ENCODE results near the gene KLHL22.

Gene KLHL22

DNA sequence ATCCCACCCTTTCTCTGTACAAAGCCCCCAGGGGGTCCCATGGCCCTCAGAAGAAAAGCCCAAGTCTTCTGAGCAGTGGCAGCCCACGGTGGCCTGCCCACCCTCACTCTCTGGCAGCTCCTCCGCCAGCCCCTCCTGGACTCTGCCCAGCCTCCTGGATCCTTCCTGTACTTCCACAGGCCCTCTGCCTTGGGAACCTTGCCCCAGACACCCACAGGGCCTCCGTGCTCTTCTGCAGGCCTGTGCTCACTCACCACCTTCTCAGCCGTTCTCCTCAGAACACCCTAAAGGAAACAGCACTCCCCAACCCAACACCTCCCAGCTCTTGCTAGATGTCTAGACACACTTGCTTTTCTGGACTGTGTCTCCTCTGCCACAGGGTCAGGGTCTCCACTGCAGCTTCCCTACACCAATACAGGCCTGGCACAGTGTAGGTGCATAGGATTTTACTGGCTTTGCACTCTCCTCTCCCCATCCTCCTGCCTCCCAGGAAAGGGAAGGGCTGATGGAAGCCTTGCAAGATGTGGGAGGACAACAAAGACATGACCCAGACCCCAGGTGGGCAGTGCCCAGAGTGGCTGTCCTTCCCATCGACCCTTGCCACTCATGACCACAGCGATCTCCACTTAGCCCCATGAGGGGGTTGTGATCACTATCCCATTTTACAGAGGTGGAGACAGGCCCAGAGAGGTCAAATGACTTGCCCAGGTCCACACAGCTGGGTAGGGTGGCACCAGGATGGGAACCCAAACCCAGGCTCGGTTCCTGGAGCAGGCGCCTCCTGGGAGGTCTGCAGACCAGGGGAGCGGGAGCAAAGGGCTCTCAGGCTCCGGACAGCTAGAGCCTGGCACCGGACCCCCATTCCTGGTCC, 59.9 kb downstream of the KLHL22 start:
- DNase-seq = no peak

DNA sequence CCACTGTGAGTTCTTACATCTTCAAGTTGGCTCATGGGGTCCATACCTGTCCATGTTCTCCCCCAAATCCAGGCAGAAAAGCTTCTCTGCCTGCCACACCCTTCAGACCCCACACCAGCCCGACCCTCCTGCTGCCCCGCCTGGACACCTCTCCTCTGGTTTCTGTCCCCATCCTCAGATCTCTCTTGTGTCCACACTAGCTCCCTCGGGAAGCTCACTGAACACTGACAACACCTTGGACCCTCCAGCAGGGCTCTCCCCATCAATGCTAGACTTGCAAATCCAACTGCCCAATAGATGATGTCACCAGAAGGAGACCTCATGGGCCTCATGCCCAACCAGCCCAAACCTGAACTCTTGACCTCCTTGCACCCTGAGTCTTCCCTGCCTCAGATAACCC, 60.8 kb downstream of the KLHL22 start:
- no peak for DNase-seq

DNA sequence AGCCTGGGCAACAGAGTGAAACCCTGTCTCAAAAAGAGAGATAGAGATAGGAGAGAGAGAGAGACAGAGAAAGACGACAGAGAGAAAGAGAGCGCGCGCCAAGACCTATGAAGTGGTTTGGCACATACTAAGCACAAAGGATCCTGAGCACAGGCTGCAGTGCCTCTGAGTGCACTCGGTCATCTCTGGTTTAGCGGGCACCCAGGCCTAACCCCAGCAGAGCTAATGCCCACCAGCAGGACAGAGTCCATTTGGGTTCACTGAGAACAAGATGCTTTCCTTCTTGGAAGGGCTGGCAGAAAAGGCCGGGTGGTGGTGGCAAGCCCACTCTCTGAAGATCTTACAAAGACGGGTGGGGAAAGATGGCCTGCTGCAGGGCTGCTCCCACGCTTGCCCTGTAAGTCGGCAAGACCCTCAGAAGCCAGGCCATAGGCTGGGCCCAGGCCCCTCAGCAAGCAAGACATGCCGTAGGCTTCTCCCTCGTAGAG, 61.3 kb downstream of the KLHL22 start:
- no peak for DNase-seq

DNA sequence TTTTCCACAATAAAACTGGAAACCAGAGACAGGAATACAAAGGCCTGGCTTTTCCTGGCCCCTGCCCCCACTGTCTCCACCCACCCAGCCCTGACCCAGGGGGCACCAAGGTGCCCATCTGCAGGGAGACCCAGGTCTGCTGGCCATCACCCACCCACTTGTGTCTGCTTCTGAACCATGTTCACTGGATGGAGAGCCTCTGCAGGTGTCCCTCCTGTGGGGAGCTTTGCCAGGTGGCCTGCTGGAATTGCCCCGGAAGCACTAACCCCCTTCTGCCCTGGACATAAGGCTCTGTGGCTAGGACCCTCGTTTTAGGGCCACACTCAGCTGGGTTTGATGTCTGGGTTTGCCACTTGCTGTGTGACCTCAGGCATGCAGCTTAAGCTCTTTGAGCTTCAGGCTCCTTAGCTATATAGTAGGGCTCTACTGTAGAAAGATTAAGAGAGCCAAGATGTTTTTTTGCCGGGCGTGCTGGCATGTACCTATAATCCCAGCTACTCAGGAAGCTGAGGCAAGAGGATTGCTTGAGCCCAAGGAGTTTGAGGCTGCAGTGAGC, 61.8 kb downstream of the KLHL22 start:
- DNase-seq = no peak

DNA sequence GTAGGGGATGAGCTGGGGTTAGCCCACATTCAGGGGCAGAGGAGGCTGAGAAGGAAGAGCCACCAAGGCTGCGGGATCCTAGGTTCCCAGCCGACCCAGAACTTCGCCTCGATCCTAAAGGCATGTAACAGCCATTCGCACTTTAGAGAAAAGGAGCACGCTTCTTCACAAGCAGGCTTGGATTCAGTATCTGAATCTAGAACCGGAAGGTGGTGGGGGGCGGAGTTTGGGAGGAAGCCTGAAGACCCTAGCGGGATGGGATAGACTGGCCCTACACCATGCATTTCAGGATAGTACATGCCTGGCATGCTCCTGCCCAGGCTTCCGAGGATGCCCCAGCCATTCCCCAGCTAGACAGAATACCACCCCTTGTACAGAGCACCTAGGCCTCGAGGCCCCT, 62.4 kb downstream of the KLHL22 start:
- no peak for DNase-seq

DNA sequence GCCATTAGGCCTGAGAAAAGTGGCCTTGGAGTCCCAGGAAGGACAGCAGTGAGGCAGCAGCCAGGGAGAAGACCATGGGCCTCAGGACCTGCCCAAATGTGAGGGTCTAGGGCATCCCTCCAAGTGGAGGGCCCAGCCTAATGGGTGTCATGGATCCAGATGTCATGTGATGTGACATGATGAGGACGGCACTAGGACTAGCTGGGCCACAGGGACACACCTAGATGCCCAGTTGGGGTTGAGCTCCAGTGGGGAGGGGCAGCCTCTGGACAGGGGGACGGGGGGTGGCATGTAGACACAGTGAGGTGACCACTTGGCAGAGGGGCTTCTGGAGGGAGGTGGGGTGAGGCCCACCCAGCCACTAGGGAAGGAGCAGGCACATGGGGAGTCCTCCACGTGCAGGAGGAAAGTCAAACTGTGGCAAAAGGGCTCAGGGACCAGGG, 63.3 kb downstream of the KLHL22 start:
- DNase-seq = no peak

DNA sequence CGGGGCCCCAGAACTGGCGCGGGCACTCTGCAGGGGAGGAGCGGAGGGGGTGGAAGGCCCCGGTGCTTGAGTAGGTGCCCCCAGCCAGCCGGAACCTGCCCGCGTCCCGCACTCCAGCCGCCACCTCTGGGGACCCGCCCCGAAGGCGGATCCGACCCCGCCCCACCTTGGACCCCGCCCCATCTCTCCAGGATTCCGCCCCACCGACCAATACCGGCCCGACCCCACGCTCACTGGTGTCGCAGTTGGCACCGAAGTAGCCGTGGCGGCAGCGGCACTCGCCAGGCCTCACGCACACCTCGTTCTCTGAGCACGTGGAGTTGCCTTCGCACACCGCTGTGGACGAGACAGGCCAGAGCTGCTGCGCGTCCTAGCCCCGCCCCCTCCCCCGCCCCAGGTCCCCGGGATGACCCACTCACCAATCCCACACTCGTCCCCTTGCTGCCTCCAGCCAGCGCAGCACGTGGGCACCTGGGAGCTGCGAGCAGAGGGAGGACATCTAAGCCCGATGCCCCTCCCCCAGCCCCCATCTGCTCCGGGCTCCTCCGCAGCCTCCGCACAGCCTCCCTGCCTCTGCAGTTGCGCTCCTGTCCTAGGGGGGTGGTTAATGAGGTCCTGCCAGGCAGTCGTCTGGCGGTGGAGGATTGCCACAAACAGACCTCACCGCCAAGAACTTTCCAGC, 63.9 kb downstream of the KLHL22 start:
- DNase-seq = no peak

DNA sequence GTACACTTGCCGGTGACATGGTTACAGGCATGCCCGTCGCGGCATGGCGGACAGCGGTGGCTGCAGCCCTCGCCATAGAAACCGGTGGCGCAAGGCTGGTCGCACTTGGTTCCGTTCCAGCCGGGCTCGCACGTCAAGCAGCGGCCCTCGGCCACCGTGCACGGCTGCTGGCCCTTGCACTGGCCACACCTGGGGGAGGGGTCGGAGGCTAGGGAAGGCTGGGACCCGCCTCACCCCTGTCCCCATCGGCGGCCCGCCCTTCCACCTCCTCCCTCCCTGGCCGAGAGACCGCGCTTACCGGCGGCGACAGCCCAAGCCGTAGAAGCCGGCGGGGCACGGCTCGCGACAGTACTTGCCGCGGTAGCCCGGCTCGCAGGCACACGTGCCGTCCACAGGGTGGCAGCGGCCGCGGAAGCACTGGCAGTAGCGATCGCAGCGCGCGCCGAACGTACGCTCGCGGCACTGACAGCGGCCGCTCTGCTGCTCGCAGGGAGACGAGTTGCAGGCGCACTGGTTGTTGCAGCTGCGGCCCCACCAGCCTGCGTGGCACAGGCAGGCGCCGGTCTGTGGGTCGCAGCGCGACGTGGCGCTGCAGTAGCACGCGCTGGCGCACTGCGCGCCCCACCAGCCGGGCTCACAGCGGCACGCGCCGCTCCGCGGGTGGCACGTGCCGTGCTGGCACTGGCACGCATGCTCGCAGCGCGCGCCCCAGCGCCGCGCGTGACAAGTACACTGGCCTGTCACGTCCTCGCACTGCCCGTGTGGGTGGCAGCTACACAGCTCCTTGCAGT, 64.7 kb downstream of the KLHL22 start:
- DNase-seq = peak in 9 of 56 donors; percentile 15 to 49 (median 31)

DNA sequence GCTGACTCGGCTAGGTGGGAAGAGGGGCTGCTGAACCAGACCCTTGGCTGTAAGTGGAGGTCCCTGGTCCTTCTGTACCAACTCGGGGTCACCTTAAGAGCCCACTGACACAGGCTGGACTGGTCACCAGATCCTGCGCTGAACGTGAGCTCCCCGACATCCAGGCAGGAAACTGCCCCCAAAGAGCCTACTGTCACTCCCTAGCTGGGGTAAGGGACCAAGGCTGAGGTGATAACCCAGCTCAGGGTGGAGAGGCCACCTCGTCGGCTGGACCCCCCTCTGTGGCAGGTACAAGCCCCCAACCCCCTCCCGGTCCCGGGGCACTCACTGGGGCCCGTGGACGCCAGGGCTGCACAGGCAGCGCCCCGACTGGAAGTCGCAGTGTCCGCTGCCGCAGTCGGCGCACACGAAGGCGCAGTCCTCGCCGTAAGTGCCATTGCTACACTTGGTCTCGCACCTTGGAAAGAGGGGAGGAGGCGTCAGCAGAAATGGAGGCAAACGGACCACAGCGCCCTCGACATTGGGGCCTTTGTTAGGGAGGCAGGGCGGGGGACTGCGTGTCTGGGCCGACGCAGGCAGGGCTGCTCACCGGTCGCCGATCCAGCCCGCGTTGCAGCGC, 65.4 kb downstream of the KLHL22 start:
- no peak for DNase-seq

DNA sequence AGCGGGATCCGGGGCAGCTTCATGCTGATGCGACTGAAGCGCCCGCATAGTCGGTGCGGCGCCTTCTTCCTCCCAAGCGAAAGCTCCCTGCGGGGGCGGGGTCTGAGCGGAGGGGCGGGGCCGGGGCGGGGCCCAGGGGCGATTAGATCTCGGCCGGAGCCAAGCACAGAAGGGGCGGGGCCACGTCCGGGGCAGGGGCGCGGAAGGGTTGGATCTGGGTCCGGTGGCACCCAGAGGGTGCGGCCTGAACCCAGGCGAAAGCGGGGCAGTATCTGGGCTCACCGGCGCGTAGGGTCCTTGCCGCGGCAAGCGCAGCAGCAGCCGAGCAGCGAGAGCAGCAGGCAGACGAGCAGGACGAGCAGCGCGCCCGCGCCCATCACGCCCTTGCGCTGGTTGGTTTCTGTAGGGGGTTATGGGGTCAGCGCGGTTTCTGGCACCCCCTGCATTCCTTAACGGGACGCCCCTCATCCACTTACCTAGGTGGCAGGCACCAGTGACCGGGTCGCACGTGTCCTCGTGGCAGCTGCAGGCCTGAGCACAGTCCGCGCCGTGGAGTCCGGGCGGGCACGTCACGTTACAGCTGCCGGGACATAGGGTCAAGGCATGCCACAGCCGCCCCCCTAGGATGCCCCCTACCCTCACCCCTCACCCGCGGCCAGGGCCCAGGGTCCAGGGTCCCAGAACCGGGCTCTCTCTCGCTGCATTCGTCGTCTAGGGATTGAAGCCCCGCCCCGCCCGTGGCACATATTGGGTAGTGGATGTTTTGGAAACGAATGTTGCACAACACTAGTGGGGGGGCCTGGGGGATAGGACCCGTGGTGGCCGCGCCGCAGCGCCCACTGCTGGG, 66.1 kb downstream of the KLHL22 start:
- peak in 4 of 56 donors; percentile 19 to 40 (median 39) for DNase-seq

DNA sequence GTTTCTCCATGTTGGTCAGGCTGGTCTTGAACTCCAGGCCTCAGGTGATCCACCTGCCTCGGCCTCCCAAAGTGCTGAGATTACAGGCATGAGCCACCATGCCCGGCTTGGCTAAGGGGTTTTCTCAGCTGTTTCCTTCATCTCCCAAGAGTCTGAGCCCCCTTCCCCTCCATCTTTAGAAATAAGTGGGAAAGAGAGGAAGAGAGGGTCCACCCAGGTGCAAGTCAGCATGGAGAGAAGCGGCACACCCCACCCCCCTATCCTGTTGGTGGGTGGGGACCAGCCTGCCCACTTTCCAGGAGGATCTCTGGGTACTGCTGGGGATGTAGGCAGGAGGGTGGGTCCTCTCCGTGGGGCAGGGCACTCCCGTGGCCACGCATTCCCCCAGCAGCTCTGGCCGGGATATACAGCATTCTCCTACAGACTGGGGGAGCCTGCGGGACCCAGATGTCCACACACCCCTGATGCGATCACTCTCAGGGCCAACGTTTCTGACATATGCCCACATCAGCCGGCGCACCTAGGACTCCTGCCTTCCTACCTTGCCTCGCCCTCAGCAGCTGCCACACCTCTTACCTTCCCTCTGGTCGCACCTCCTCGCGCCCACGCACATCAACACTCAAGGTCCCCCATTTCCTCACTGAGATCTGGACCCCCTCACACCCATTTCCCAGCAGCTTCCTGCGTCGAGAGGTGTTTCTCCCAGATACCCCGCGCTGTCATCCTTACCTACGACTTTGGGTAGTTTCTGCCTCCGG, 66.9 kb downstream of the KLHL22 start:
- DNase-seq = no peak

DNA sequence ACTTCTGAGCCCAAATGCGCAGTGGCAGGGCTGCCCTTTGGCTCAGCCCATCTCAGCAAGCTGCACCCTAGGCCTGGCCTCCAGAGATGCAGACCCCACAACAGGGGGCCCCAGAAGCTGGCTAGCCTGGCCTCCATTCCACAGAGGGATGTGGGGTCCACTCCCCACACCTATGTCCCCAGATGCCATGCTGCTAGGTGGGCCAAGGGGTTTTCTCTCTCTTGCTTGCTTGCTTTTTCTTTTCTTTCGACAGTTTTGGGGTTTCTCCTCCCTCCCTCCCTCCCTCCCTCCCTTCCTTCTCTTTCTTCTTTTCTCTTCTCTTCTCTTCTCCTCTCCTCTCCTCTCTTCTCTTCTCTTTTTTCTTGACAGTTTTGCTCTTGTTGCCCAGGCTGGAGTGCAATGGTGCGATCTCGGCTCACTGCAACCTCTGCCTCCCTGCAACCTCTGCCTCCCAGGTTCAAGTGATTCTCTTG, 67.6 kb downstream of the KLHL22 start:
- DNase-seq = no peak

DNA sequence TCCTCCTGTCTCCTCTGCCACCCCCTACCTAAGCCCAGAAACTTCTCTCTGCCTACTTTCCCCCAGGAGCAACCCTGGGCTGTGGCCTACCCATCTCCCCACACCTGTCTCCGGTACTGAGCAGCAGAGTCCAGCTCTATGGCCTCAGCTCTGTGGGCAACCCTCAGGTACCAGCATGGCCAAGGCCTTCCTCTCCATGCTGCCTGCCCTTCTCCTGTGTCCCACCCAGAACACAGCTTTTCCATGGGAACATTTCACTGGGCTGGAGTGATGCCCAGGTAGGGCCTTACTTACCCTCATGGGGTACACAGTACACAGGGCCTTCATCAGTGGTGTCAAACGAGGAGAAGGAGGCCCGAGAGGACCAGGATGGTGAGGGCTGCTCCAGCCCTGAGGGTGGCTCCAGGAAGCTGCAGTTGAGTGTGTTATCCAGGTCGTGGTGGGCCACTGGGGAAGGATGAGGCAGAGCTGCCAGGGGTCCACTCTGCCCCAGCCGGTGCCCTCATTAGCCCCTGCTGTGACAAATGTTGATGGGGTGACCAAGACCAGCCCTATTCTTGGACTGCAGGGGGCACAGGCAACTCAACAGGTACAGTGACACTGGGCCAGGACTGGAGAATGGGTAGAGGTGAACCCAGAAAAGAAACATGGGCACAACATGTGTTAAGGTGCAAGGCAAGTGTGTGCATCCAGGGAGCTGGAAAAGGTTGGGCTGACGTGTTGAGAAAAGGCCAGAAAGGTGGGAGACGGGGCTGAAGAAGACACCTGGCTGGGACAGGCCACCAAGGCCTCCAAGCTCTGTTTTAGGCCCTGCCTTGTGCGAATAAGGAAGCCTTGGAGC, 68.3 kb downstream of the KLHL22 start:
- DNase-seq = no peak

DNA sequence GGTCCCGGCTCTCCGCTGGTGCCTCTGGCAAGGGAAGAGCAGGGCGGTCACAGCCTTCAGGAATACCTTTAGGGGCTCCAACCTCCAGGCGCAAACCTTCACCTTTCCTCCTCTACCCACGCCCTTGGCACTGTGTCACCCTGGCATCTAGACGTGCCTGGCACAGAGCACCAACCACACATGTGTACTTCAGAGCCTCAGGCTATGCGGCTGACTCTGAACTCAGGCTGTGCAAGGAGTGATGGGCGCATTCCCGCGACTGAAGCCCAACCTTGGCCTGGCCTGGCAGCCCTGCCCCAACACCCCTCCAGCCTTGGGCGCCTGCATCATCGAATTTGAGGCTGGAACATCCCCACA, 69.4 kb downstream of the KLHL22 start:
- DNase-seq = no peak

DNA sequence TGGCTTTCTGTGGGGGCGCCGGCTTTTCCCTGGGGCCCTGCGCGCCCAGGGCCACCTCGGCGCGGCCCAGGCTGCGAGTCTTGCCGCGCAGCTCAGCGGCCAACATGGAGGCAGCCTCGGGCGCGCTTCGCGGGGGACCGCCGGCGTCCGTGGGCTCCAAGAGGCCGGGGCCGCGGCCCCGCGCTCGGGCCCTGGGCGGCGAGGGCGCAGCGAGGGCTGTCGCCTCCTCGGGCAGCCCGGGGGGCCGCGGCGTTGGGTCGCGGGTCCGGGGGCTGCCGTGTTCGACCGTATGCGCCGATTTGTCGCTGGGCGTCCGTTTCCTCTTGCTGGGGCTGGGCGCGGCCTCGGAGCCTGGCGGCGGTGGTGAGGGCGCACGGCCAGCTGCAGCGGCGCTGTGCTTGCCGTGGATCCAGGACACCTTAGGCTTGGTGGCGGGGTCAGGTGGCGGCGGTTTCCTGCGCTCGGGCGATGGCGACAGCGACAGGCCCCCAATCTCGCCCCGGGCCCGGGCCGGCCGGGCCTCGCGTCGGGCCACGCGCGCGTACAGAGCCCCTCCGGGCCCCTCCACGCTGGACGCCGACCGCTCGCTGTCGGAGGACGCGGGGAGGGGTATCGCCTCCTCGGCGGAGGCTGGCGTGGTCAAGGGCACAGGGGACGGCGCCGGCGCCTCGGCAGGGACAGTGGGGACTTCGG, 69.9 kb downstream of the KLHL22 start:
- no peak for DNase-seq

DNA sequence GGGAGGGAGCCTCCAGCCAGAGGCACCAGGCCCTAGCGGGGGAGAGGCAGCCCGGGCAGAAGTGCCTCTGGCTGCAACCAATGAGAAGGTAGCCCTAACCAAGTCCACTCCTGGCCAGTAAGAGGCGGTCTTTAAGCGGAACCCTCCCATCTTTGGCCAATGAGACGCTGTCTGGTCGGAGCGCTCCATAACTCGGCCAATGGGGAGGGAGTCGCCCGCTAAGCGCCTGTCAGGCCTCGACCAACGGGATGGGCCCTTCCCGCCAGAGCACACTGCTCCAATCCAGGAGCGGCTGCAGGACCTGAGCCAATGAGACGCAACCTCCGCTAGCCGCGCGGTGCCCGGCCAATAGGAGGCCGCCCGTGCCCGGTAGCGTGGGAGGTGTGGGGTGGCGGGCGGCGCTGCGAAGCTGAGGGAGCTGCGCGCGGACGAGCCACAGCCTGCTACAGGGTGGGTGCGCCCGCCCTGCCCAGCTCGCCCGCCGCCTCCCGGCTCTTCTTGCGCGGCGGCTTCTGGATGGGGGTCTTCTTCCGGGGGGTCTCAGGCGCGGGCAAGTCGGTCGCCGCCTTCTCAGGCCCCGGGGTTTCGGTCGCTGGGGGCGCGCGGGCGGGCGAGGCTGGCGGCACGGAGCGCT, 70.5 kb downstream of the KLHL22 start:
- DNase-seq = peak in 7 of 56 donors; percentile 9 to 54 (median 29)

DNA sequence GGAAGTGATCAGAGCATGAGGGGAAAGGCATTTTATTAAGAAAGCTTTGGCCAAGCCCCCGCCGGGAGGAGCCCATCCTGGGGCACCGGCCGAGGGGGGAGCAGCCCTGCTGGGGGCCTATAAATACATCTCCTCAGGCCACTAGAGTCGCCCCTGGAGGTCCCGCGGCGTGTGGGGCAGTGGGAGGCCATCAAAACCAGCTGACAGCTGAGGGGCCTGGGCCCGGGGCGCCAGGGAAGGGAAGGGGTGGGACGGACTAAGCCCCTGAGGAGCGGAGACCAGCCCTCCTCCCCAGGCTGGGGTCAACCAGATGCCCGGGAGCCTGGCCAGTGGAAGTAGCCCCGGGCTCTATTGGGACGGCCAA, 71.0 kb downstream of the KLHL22 start:
- no peak for DNase-seq

Data from nucleus accumbens (tissue), 56 donors.